ENCODE results near the gene MYO16.
"Not testable (repeated sequence)": the region's sequence is repeated elsewhere in the genome, so short reads cannot be mapped to it uniquely, and the experiment has no call there.

The MYO16 gene

GRCh38 chr13:109198585-109198984 is 569.2 kb downstream of the MYO16 start:
- no peak for ATAC-seq
- Mint-ChIP-seq H3K27ac (no peak overlapping the region), H3K27me3 (no peaks in the 10 kb centered on the region), H3K9me3 (no peaks in the 10 kb centered on the region), H3K4me1 (no peaks in the 10 kb centered on the region), H3K4me3 (no peak overlapping the region)
- DNase-seq = no peak

DNA sequence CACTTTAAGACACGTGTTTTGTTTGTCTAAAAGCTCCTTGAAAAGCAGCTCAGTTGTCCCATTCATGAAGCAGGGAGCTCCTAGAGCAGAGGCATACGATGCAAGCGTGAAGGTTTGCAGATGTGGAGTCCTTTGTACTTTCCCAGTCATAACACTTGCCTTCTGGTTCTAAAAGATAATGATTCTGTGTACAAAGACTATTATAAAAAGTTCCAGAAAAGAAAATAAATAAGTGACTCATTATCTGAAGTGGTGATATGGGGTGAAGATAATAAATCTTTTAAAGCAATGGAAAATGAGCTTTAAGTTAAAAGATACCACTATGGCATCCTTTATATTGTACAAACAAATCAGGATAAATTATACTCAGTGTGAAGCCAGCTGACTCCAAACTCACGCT is 569.9 kb downstream of the MYO16 start:
- no peak overlapping the region for H3K27ac Mint-ChIP-seq
- no peak for DNase-seq
- no peak for ATAC-seq
- no peaks in the 10 kb centered on the region for H3K4me1 Mint-ChIP-seq
- H3K4me3 Mint-ChIP-seq = no peak overlapping the region
- H3K27me3 Mint-ChIP-seq = no peaks in the 10 kb centered on the region
- no peaks in the 10 kb centered on the region for H3K9me3 Mint-ChIP-seq

- H3K4me3 Mint-ChIP-seq = no peak overlapping the region
- no peaks in the 10 kb centered on the region for H3K27me3 Mint-ChIP-seq
- DNase-seq (no peak), ATAC-seq (no peak)
- H3K27ac Mint-ChIP-seq = no peak overlapping the region
- H3K9me3 Mint-ChIP-seq = no peaks in the 10 kb centered on the region
- no peaks in the 10 kb centered on the region for H3K4me1 Mint-ChIP-seq
Observed at GRCh38 chr13:109200556-109200955, 571.1 kb downstream of the MYO16 start.

DNA sequence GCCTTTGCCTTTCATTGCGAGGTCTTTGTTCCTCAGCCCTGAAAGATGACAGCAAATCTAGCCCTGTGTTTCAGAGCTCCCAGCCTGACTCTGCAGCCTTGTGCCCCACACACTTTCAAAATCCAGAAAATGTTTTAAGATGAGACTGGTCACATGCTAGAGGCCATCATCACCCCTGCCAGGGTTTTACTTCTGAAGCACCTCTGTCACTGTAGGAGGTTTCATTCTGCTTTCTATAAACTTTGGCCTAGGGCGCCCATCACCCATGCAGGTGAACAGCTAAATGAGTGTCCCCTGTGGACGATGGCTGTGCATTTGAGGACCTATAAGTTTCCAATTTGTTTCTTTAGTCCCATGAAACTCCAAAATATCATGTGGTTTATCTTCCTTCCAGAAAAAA is 574.2 kb downstream of the MYO16 start:
- Mint-ChIP-seq H3K27me3 (no peaks in the 10 kb centered on the region), H3K4me1 (no peaks in the 10 kb centered on the region), H3K4me3 (no peak overlapping the region), H3K9me3 (no peaks in the 10 kb centered on the region), H3K27ac (no peak overlapping the region)
- no peak for ATAC-seq
- no peak for DNase-seq

DNA sequence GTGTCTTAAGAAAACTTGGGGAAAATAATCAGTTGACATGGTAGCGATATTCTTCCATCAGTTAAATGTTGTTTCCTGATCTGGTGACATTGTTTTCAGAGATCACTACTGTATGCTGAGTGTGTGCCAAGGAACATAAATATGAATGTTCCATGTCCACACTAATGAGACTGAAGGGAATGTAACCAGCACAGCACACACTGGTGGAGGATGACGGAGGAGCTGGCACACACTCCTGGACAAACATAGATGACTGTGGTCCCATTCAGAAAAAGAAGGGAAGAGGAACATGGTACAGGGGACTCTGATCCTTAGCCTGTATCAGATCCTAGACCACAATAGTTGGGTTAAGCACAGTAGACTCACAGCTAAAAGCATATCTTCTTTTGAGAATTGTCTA is 574.8 kb downstream of the MYO16 start:
- Mint-ChIP-seq H3K4me3 (no peak overlapping the region), H3K4me1 (no peaks in the 10 kb centered on the region), H3K27ac (no peak overlapping the region), H3K27me3 (no peaks in the 10 kb centered on the region), H3K9me3 (no peaks in the 10 kb centered on the region)
- ATAC-seq = no peak
- DNase-seq = no peak

DNA sequence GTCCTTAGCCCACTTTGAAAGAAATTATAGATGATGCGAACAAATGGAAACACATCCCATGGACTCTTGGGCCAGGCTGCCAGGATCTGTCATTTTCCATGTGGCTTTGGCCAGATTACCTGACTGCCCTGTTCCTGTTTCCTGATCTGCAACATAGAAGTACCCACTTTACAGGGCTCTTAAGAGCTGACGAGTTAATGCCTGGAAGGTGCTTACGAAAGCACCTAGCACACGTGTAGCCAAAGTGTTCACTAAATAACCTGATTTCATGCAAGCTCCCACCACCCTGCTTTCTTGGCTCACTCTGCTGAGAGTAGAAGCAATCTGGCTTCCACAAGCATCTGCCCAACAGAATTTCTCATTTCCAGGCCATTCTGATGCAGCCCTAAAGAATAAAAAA is 575.2 kb downstream of the MYO16 start:
- Mint-ChIP-seq H3K27ac (no peak overlapping the region), H3K4me1 (no peaks in the 10 kb centered on the region), H3K9me3 (no peaks in the 10 kb centered on the region), H3K27me3 (no peaks in the 10 kb centered on the region), H3K4me3 (no peak overlapping the region)
- no peak for DNase-seq
- ATAC-seq = no peak

DNA sequence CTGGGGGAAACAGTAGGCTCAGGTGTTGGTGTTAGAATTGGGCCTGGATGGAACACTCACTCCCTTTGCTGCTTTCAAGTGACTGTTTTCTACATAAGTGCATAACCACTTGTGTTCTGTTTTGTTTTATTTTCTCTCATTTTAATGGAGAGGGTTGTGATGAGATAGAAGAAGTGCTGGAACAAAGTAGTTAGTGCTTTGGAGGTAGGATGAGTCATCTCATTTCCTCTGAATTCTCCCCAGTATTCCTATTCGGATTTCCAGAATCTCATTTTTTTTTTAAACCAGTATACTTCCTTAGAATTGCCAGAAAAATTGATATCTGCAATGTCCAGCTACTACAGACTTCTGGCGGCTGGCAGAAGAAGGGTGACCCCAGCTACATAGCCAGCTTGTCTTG is 575.9 kb downstream of the MYO16 start:
- Mint-ChIP-seq H3K27ac (no peak overlapping the region), H3K27me3 (no peaks in the 10 kb centered on the region), H3K9me3 (no peaks in the 10 kb centered on the region), H3K4me1 (no peaks in the 10 kb centered on the region), H3K4me3 (no peak overlapping the region)
- DNase-seq (no peak), ATAC-seq (no peak)

- Mint-ChIP-seq H3K27ac (no peak overlapping the region), H3K9me3 (no peaks in the 10 kb centered on the region), H3K4me3 (no peak overlapping the region), H3K27me3 (no peaks in the 10 kb centered on the region), H3K4me1 (no peaks in the 10 kb centered on the region)
- peak; percentile 28 for ATAC-seq
- DNase-seq = no peak
Observed at GRCh38 chr13:109206616-109207015, 577.2 kb downstream of the MYO16 start.

- no peaks in the 10 kb centered on the region for H3K27me3 Mint-ChIP-seq
- H3K4me3 Mint-ChIP-seq = no peak overlapping the region
- no peak overlapping the region for H3K27ac Mint-ChIP-seq
- ATAC-seq = no peak
- H3K4me1 Mint-ChIP-seq = no peaks in the 10 kb centered on the region
- DNase-seq = no peak
- H3K9me3 Mint-ChIP-seq = no peaks in the 10 kb centered on the region
Observed at GRCh38 chr13:109207622-109208021, 578.2 kb downstream of the MYO16 start.

- Mint-ChIP-seq H3K27me3 (no peaks in the 10 kb centered on the region), H3K27ac (no peak overlapping the region)
- DNase-seq = no peak
Observed at GRCh38 chr13:109208522-109208921, 579.1 kb downstream of the MYO16 start.

GRCh38 chr13:109209526-109209925 is 580.1 kb downstream of the MYO16 start:
- Mint-ChIP-seq H3K4me1 (no peaks in the 10 kb centered on the region), H3K27ac (no peak overlapping the region), H3K27me3 (no peaks in the 10 kb centered on the region), H3K9me3 (no peaks in the 10 kb centered on the region), H3K4me3 (no peak overlapping the region)
- no peak for DNase-seq
- no peak for ATAC-seq

More at GRCh38 chr13:109208522-109208921, 579.1 kb downstream of the MYO16 start:
- ATAC-seq = no peak
- Mint-ChIP-seq H3K9me3 (no peaks in the 10 kb centered on the region), H3K4me1 (no peaks in the 10 kb centered on the region), H3K4me3 (no peak overlapping the region)

- no peak overlapping the region for H3K4me3 Mint-ChIP-seq
- no peaks in the 10 kb centered on the region for H3K27me3 Mint-ChIP-seq
- H3K4me1 Mint-ChIP-seq = no peaks in the 10 kb centered on the region
- no peaks in the 10 kb centered on the region for H3K9me3 Mint-ChIP-seq
- no peak overlapping the region for H3K27ac Mint-ChIP-seq
- DNase-seq (no peak), ATAC-seq (no peak)
Observed at GRCh38 chr13:109211616-109212015, 582.2 kb downstream of the MYO16 start.

- Mint-ChIP-seq H3K9me3 (no peaks in the 10 kb centered on the region), H3K27me3 (no peaks in the 10 kb centered on the region), H3K4me1 (no peaks in the 10 kb centered on the region), H3K27ac (no peak overlapping the region), H3K4me3 (no peak overlapping the region)
- ATAC-seq = no peak
- no peak for DNase-seq
Observed at GRCh38 chr13:109212650-109213049, 583.2 kb downstream of the MYO16 start.

DNA sequence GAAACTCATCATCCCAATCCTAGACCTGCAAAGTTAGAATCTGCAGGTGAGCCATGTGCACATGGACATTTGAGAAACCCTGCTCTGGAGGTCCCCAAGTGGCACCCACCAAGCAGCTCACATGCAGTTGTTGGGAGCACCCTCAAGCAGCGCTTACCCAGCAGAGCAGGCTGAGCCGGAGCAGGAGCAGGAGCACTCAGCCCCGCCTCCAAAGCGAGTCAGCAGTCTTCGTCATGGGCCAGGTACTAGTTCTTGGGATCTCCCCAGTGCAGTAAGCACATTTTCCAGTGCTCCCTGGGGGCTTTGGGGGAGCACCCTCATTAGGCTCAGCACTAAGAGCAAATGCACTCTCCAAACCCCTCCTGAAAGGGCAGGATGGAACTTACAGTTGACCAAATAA is 584.3 kb downstream of the MYO16 start:
- Mint-ChIP-seq H3K4me3 (no peak overlapping the region), H3K27ac (no peak overlapping the region), H3K9me3 (no peaks in the 10 kb centered on the region), H3K27me3 (no peaks in the 10 kb centered on the region), H3K4me1 (no peaks in the 10 kb centered on the region)
- DNase-seq (no peak), ATAC-seq (no peak)

- ATAC-seq (no peak), DNase-seq (no peak)
- no peaks in the 10 kb centered on the region for H3K4me1 Mint-ChIP-seq
- H3K9me3 Mint-ChIP-seq = no peaks in the 10 kb centered on the region
- peak overlapping the region in 1 of 2 donors; percentile 58 for H3K27ac Mint-ChIP-seq
- no peaks in the 10 kb centered on the region for H3K27me3 Mint-ChIP-seq
- no peak overlapping the region for H3K4me3 Mint-ChIP-seq
Observed at GRCh38 chr13:109214393-109214792, 585.0 kb downstream of the MYO16 start.

- DNase-seq (no peak), ATAC-seq (peak; percentile 56)
- Mint-ChIP-seq H3K4me3 (no peak overlapping the region), H3K27me3 (no peaks in the 10 kb centered on the region), H3K9me3 (no peaks in the 10 kb centered on the region), H3K27ac (no peak overlapping the region), H3K4me1 (no peaks in the 10 kb centered on the region)
Observed at GRCh38 chr13:109215377-109215776, 586.0 kb downstream of the MYO16 start.

DNA sequence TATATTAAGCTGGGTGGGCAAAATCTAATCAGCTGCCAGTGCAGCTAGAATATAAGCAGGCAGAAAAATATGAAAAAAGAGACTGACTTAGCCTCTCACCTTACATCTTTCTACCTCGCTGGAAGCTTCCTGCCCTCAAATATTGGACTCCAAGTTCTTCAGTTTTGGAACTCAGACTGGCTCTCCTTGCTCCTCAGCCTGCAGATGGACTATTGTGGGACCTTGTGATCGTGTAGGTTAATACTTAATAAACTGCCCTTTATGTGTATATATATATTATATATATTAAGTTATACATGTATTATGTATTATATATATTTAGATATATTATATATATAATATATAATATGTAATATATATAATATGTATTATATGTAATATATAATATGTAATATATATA is 588.1 kb downstream of the MYO16 start:
- not testable (repeated sequence) for H3K27me3 Mint-ChIP-seq, ATAC-seq, H3K4me1 Mint-ChIP-seq, H3K9me3 Mint-ChIP-seq, DNase-seq, H3K27ac Mint-ChIP-seq, H3K4me3 Mint-ChIP-seq

DNA sequence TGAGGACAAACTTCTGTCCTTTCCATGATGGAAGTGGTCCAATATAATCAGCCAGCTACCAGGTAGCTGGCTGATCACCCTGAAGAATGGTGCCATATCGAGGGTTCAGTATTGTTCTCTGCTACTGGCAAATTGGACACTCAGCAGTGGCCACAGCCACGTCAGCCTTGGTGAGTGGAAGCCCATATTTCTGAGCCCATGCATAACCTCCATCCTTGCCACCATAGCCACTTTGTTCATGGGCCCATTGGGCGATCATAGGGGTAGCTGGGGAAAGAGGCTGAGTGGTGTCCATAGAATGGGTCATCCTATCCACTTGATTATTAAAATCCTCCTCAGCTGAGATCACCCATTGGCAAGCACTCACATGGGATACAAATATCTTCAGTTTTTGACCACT is 591.2 kb downstream of the MYO16 start:
- no peaks in the 10 kb centered on the region for H3K4me1 Mint-ChIP-seq
- DNase-seq (no peak), ATAC-seq (no peak)
- no peak overlapping the region for H3K4me3 Mint-ChIP-seq
- H3K27ac Mint-ChIP-seq = no peak overlapping the region
- H3K9me3 Mint-ChIP-seq = peaks cover 8 to 14% of the 10 kb centered on the region in 2 donors
- peaks cover 7% of the 10 kb centered on the region for H3K27me3 Mint-ChIP-seq

Measured in stimulated activated naive CD8-positive, alpha-beta T cell treated with anti-CD3 and anti-CD28 coated beads, Interleukin-15, amount 100 ng/mL, for 72 hours (primary cell).